GM10248 (cell line): Measurements from ENCODE around the gene CDH22.

Source experiments
- CTCF ChIA-PET: fragments of 300-600 bp; sonication (Branson Sonifier 250); formaldehyde crosslinking; extraction: SDS; loops from one replicate; lab custom pipeline; 2021; ENCODE audit warnings: antibody characterized with exemption; lab: Yijun Ruan, JAX
- POLR2A ChIA-PET: fragments of 350-650 bp; sonication (Branson Sonifier 250); formaldehyde crosslinking; extraction: SDS; loops from one replicate; lab custom pipeline; 2020; ENCODE audit warnings: antibody characterized with exemption; lab: Yijun Ruan, JAX
- DNase-seq: peaks from one replicate; pipeline ENCODE4 v3.0.0; 2012; ENCODE audit errors: extremely low spot score
- CTCF ChIP-seq: IDR thresholded peaks from 2 replicates; pipeline ENCODE4 v1.5.1; 2012; ENCODE audit warnings: mild to moderate bottlenecking, low read depth; ENCODE audit errors: extremely low read depth, missing control alignments, control extremely low read depth

The CDH22 gene

GRCh38 chr20:46205349-46205748 lies 102.9 kb downstream of the CDH22 start:
- CTCF ChIA-PET: interaction anchor here (1.2 to 2.5 kb wide), 3 partner anchors 11 to 76 kb away, joined by 3 to 6 read pairs (median 3); no protein-coding TSS in a partner anchor
- DNase-seq: no peak
- POLR2A ChIA-PET: no interaction called here
- no peak for TF ChIP-seq CTCF

- no peak for TF ChIP-seq CTCF
- POLR2A ChIA-PET: no interaction called here
- no peak for DNase-seq
- CTCF ChIA-PET: interaction anchor here (1.2 to 2.5 kb wide), 2 partner anchors 30 to 75 kb away, joined by 3 to 6 read pairs; no protein-coding TSS in a partner anchor
Observed at GRCh38 chr20:46204594-46205186, 103.6 kb downstream of the CDH22 start.

- TF ChIP-seq CTCF: no peak
- ChIA-PET CTCF (interaction anchor here (1.6 kb wide), 1 partner anchor 10 kb away, joined by 4 read pairs; no protein-coding TSS in a partner anchor), POLR2A (interaction anchor here (0.5 kb wide), 1 partner anchor 349 kb away, joined by 3 read pairs; no protein-coding TSS in a partner anchor)
- DNase-seq: no peak
Observed at GRCh38 chr20:46203510-46203837, 104.8 kb downstream of the CDH22 start.

GRCh38 chr20:46202766-46203509 lies 105.4 kb downstream of the CDH22 start:
- no peak for TF ChIP-seq CTCF
- POLR2A ChIA-PET: no interaction called here
- CTCF ChIA-PET: interaction anchor here (1.6 kb wide), 1 partner anchor 11 kb away, joined by 4 read pairs; no protein-coding TSS in a partner anchor
- DNase-seq: no peak

- DNase-seq: no peak
- CTCF ChIA-PET: no interaction called here
- no peak for TF ChIP-seq CTCF
- POLR2A ChIA-PET: no interaction called here
Observed at GRCh38 chr20:46200582-46201570, 107.4 kb downstream of the CDH22 start.

- POLR2A ChIA-PET: no interaction called here
- no peak for TF ChIP-seq CTCF
- CTCF ChIA-PET: no interaction called here
- no peak for DNase-seq
Observed at GRCh38 chr20:46199198-46199597, 109.1 kb downstream of the CDH22 start.
